ENCODE measurements around the gene H1-8.
"Not testable (repeated sequence)": the region's sequence is repeated elsewhere in the genome, so short reads cannot be mapped to it uniquely, and the experiment has no call there.

The H1-8 gene, protein sequence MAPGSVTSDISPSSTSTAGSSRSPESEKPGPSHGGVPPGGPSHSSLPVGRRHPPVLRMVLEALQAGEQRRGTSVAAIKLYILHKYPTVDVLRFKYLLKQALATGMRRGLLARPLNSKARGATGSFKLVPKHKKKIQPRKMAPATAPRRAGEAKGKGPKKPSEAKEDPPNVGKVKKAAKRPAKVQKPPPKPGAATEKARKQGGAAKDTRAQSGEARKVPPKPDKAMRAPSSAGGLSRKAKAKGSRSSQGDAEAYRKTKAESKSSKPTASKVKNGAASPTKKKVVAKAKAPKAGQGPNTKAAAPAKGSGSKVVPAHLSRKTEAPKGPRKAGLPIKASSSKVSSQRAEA

DNA sequence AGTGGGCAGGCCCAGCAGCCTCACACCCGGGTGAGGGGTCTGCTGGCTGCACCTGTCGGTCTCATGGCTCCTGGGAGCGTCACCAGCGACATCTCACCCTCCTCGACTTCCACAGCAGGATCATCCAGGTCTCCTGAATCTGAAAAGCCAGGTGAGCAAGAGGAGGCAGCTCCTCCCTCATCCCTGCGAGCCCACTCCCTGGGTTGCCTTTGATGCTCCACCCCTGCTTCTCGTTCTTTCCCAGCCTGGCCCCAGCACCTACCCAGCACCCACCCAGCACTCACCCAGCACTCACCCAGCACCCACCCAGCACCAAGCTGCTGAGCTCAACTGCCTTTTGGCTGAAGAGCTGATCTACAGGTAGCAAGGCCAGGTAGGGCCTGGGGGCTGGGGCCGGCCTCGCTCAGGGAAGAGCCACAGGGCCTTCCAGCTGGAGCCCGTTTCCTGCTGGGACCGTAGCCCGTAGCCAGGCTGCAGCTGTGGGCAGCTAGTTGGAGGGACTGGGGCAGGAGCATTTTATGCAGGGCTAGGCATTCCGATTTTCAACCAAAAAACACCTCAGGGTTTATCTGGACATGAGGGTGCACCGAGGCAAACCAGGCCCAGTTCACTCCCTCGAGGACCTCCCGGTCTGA is at the start of gene H1-8:
H1-8 (plus strand) TSS at position 20 of the 635 bp plus-strand sequence; CDS start at position 64, 44 bp downstream.
- DNase-seq (ENCODE audit: low spot score): no peak

DNA sequence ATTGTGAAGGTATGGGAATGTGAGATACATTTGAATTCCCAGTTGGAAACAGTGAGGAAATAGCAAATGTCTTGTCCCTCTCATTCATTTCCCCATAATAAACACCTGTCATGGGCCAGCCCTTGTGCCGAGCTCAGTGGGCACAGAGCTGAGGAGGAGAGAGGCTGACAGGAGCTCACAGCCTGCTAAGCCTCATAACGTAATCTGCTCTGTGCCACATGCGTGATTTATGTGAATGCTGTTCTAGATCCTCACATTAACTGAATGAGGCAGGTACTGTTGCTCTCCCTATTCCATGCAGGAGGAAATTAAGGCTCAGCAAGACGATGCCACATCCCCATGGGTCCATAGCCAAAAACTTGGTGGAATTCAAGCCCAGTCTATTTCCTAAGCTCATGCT is 49.8 kb upstream of the H1-8 start:
- no peak for DNase-seq (ENCODE audit: low spot score)

DNA sequence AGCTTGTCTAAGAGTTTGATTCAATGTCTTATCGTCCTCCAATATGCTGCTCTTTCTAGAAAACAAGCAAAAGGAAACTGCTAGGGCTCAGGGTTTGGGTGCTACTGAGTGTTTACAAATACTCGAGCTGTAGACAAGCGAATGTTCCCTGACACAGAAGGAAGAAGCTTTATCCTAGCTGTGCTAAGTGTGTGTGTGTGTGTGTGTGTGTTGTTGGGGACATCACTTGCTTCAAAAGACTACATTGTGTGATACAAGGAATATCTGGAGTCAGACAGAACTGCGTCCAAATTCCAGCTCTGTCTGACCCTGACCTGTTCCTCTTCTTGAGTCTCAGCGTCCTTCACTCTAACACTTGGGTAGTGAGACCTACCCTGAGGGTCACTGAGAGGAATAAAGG is 48.5 kb upstream of the H1-8 start:
- DNase-seq (ENCODE audit: low spot score): not testable (repeated sequence)

DNA sequence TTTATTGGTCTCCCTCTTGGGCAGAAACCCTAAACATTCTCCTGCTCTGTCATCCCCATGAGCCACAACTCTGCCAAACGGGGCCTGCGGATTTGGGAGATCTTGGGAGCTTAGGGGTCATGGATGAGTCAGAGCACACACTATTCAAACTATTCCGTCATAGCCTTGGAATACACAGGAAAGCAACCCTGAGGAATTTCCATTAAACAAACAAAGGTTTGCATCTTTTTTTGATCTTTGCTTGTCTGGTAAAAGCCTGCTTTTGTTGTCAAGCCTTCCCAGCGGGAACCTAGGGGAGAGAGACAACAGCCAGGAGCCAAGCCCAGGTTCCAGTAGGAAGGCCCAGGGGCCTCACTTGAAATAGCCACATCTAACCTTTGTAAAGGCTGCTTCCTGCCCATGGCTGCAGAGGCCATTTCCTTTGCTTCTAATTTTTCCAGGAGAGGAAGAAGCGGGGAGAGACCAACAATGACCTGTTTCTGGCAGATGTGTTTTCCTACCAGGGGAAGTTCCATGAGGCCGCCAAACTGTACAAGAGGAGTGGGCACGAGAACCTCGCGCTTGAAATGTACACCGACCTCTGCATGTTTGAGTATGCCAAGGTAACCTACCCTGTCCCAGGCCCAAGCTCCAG is 47.9 kb upstream of the H1-8 start:
- DNase-seq (ENCODE audit: low spot score): not testable (repeated sequence)

DNA sequence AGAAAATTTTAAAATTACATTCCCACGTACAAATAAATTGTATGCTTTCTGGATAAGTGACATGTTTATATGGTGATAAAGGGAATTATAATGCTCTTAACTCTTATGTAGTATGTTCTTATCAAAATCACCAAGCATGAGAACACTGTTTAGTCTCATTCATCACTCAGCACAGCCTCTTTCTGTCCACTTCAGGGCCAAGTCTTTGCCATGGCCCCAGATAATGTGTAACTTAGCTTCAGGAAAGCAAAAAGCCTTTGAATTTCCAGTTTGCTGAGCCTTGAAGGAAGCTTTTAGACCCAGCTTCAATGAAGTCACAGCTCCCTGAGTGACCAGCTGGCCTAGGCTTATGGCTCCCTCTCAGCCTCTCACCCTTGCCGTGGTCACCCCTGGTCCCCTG is 45.1 kb upstream of the H1-8 start:
- not testable (repeated sequence) for DNase-seq (ENCODE audit: low spot score)

DNA sequence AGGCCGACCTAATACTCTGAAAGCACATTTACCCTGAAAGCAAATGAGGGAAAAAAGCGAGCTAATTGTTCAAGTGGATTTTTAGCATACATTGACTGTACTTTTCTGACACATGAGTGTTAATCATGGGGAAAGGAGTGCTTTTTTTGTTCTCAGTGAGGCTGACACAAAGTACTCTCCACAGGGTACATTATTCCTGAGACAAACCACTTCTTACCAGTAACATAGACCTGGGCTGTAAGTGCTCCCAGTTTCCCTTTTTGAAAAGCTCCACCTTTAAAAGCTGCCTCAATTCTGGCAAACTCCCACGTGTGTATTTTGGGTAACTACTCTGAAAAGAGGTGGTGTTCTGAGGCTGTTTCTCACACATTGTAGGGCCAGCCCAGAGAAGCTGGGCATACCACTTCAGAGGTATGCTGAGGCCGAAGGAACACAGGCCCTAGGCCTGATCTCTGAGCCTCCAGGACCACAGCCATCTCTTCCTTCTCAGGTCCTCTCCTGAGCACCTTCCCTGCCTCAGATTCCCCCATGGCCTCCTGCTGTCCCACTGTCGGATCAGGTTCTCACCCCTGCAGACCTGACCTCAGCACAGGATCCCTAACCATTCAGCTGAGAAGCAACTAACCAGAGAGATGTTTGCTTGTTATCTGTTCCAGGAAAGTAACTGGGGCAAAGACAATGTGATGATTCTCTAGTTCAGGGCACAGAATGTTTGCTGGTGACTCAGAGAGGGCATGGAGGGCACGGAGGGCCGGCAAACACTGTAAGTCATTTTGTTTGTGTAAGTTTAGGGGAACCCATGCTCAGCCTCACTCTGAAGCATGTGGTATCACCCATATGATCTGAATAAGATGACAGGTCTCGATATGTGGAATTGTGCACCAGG is 44.1 kb upstream of the H1-8 start:
- not testable (repeated sequence) for DNase-seq (ENCODE audit: low spot score)

DNA sequence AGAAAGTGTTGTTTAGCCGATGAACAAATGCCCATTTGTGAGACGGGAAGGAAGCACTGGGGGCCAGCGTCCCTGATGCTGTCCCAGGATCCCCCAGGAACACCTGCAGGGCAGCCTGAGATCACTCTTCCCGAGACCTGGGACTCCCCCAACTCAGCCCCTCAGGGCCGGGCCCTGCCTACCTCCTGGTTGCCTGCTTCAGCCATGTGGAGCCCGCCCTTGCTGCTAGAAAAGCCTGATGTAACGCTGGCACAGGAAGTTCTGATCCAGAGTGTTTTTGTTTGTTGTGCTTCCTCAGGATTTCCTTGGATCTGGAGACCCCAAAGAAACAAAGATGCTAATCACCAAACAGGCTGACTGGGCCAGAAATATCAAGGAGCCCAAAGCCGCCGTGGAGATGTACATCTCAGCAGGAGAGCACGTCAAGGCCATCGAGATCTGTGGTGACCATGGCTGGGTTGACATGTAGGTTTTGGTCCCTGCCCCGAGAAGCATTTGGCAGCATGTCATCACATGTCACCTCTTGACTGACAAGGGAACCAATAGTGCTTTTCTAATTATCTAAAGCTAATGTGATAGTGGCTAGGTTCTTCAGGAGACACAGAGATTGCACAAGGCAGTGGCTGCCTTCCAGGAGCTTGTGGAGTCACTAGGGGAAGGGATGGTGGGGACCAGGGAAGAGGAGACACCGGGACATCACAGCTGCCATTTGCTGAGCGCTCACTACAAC is 43.2 kb upstream of the H1-8 start:
- DNase-seq (ENCODE audit: low spot score): not testable (repeated sequence)

DNA sequence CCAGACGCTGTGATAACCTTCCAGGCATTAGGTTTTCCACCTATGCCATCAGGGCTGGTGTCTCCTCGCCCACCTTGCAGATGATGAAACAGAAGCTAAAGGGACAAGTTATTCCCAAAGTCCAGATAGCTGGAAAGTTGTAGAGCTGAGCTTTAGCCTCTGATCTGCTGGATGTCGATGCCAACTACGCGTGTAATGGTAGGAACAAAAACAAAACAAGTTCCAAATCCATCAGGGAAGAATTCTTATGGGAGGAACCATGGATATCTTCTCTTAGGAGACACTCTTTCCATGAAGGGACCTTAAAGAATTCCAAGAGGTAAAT is 42.7 kb upstream of the H1-8 start:
- DNase-seq (ENCODE audit: low spot score): no peak

DNA sequence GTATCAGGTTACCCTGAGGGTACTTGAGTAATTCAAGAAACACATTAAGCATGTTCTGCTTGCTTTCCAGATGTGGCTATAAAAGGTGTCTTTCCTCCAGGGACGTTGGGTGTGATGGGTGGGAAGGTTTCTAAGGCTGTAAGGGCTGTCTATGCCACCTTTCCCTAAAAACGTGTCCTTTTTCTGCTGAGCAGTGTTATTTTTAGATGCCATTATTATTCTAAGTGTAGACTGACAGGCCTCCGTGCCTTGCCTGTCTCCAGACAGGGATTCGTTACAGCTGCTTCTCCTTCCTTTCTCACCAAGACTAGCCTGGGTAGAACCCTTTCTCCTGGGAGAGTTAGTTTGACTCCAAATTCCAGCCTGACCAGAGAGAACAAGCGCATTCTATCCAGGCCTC is 41.3 kb upstream of the H1-8 start:
- DNase-seq (ENCODE audit: low spot score): no peak

GRCh38 chr3:129502641-129503408 is 40.1 kb upstream of the H1-8 start:
- DNase-seq (ENCODE audit: low spot score): no peak

GRCh38 chr3:129503471-129504291 is 39.3 kb upstream of the H1-8 start:
- DNase-seq (ENCODE audit: low spot score): no peak

GRCh38 chr3:129504471-129505100 is 38.4 kb upstream of the H1-8 start:
- no peak for DNase-seq (ENCODE audit: low spot score)

DNA sequence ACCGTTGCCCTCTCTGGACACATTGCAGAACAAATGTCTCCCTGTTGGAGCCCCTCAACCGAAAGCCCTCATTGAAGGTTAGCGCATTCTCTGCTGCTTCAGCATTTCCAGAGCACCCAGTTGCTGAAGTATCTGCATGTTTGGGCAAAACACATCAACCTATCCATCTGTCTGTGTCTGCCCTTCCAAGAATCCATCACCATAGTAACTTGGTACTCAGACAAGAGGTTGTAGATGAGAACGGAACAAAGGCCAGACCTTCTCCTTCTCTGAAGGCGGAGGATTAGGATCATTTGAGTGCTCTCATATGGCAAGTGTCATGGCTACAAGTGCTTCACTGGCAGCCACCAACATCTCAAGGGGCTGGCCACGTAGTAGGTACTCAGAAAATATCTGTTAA is 37.6 kb upstream of the H1-8 start:
- DNase-seq (ENCODE audit: low spot score): no peak

DNA sequence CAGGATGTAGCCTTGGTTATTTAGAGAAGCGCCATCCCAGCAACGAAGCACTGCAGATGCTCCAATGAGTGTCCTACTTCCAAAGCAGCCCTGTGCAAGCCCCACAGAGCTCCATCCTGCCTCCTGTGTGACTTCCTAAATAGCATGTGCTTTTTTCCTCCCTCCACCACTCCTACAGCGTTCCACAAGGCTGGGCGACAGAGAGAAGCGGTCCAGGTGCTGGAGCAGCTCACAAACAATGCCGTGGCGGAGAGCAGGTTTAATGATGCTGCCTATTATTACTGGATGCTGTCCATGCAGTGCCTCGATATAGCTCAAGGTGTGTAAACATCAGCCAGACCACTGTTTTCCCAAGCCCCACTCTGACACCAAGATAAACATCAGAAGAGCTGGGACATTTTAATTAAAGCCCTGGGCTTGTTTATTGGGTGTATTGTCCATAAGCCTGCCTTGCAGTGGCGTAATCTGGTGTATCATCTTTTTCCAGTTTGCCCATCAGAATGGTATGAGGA is 36.7 kb upstream of the H1-8 start:
- DNase-seq (ENCODE audit: low spot score): no peak

- DNase-seq (ENCODE audit: low spot score): no peak
These were observed 35.7 kb upstream of the H1-8 start for GRCh38 chr3:129507181-129507831.

DNA sequence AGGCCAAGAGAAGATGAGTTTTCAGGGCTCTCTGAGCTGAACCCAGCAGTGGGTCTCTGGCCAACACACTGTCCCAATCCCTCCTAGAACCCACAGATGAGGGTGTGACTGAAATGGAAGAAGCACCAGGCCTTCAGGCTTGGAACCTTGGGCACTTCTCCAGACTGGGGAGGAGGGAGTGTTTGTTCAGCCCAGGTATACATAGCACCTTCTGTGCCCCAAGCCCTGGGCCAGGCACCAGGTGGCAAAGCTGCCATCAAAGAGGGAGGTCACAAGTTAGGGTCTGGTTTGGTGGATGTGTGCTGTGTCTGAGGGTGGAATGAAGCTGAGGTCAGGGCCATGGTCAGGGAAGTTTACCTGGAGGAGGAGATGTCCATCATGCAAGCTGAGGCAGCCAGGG is 30.4 kb upstream of the H1-8 start:
- no peak for DNase-seq (ENCODE audit: low spot score)

GRCh38 chr3:129513705-129514104 is 29.3 kb upstream of the H1-8 start:
- no peak for DNase-seq (ENCODE audit: low spot score)

- no peak for DNase-seq (ENCODE audit: low spot score)
These were observed 28.9 kb upstream of the H1-8 start for GRCh38 chr3:129514110-129514509.

DNA sequence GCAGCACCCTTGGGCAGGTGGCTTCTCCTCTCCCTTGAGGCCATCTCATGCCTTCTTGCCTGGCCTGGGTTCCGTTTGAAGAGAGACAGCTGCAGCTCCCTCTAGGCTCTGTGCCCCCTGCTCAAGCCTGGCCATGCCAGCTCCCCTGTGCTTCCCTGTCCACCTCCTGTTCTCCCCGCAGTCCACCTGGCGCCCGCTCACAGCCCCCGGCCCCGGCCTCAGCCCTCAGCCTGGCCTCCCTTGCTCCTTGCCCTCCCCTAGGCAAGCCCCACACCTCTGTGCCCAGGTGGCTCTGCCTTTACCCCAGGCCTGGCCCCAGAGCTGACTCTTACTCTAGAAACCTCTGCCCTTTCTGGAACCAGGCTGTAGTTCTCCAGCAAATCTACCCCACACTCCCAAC is 28.4 kb upstream of the H1-8 start:
- DNase-seq (ENCODE audit: low spot score): no peak

Measured in HuH-7 (cell line).